ENCODE measurements around the gene GNG12. TPM values are rescaled to one million over a fixed set of nuclear protein-coding genes. Genes with fewer than 3 reads are reported as not detected.

The GNG12 gene
- total RNA-seq, 1 donor, result 201 TPM

DNA sequence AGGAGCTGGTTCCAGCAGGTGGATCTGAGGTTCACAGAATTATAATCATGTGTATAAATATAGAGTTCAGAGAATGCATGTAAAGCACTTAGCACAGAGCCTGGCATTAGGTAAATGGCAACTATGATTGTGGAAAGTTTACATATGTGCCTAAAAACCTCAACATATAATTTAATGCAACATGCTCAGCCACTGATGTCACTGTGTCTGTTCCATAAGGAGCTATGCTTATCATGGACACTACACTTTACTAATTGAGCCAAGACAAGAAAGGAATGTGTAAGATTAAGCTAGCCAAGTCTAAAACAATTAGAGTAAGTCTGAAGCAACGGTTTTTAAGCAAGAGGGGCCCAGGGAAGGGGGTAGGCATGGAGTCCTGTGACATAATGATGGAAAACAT, 61.5 kb downstream of the GNG12 start:
- no peak for DNase-seq (ENCODE audit: low read depth)
- no peak overlapping the region for H3K4me3 ChIP-seq (ENCODE audit: low read depth, low read length)
- no peak for TF ChIP-seq CTCF (IDR thresholded peaks at IDR 0.05; ENCODE audit: insufficient read depth, low read depth, low read length)

GRCh38 chr1:67771152-67771551, 62.1 kb downstream of the GNG12 start:
- TF ChIP-seq CTCF (IDR thresholded peaks at IDR 0.05; ENCODE audit: insufficient read depth, low read depth, low read length), result no peak
- no peak overlapping the region for H3K4me3 ChIP-seq (ENCODE audit: low read depth, low read length)
- no peak for DNase-seq (ENCODE audit: low read depth)

DNA sequence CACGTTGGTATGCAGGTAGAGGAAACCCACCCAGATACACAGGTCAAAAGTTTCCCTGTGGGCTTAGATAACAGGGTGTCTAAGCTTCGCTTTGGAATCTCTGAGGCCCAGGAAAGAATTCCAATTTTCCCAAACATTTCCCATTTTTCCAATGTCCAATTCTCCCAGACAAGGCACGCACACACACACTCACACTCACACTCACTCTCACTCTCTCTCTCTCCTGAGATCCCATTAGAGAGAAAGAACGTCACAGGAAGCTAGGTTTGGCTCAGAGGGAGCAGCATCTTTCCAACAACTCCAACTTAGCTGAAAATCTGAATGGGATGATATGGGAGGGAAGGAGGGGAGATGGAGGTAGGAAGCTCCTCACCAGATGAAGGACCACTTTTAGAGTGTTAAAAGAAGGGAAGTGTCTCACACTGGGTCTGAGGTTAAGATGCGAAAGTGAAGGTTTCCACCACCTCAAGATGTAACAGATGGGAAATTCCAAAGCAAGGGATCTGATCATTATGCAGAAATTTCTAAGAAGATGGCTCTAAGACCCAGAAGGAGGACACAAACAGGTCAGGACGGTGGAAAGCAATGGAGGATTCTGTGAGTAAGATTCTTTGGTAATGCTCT, 63.5 kb downstream of the GNG12 start:
- TF ChIP-seq CTCF (IDR thresholded peaks at IDR 0.05; ENCODE audit: insufficient read depth, low read depth, low read length), result no peak
- H3K4me3 ChIP-seq (ENCODE audit: low read depth, low read length), result no peak overlapping the region

GRCh38 chr1:67768480-67768879, 64.8 kb downstream of the GNG12 start:
- H3K4me3 ChIP-seq (ENCODE audit: low read depth, low read length), result no peak overlapping the region
- no peak for DNase-seq (ENCODE audit: low read depth)
- no peak for TF ChIP-seq CTCF (IDR thresholded peaks at IDR 0.05; ENCODE audit: insufficient read depth, low read depth, low read length)

More for the DNA sequence above, 63.5 kb downstream of the GNG12 start:
- DNase-seq (ENCODE audit: low read depth), result no peak

DNA sequence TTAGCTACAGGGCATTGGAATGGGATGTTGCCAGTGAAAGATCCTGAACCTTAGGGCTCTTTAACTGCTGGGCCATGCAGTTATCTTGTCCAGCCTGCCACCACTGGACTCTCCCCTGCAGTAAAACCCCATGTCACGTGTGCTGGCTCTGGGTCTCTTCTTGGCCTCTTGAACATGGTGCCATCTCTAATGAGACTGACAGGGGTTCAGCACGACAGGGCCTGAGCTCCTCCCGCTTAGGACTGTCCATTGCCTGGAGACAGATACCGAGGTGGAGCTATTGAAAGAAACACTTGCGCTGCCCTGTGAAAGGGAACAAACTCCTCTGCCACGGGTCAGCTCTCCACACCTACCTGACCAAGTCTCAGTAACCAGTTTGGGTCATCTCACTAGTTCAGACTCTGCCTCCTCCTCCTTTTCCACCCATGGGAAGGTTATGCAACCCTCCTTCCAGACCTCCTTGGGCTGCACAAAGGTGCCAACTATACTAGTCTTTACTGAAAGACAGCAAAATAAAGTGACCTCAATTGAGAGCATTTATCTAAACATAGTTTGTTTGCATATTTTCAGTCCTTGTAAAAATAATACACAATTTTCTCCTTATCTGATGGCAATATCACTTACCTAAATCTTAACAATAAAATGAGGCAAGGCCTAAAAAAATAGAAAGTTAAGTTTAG, 66.0 kb downstream of the GNG12 start:
- no peak overlapping the region for H3K4me3 ChIP-seq (ENCODE audit: low read depth, low read length)
- no peak for DNase-seq (ENCODE audit: low read depth)
- TF ChIP-seq CTCF (IDR thresholded peaks at IDR 0.05; ENCODE audit: insufficient read depth, low read depth, low read length), result no peak

DNA sequence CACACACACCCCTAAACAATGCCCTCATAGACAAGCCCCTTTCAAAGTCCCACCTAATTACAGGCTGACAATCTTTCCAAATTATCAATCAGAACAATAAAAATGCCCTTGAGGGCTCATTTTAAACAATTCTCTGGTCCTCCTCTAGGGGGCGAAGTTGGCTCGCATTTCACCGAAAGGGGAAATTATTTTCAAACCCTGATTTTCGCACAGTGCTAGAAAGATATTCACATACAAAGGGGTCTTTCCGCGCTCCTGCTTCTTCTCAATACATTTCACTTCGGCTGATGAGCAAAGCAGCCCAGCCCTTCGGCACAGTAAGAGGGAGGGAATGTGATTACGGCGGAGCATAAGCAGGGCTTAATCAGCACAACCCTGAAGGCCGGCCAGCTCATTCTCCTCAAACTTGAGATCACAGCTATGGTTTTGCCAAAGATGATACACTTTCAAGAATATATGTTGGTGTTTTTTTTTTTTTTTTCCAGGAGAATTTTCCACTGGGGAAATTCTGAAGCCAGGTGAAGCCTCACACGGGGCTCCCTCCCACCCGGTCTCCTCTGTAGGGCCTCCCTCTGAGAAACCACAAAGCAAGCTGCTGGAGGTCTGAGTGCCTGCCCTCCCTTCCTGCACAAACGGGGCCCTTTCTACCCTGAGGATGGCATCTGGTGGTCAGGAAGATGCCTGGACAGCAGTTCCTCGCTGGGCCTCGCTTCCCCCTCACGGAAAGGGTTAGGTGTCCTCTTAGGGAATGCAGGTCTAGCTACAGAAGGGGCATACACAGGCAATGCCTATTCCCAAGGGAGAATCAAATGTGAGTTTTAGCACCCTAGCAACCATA, 66.9 kb downstream of the GNG12 start:
- H3K4me3 ChIP-seq (ENCODE audit: low read depth, low read length), result peak overlapping the region; percentile 36
- peak; percentile 70 for DNase-seq (ENCODE audit: low read depth)
- TF ChIP-seq CTCF (IDR thresholded peaks at IDR 0.05; ENCODE audit: insufficient read depth, low read depth, low read length), result peak; percentile 77

Measured in fibroblast of villous mesenchyme (primary cell).